ENCODE results near the gene IGSF9B. TPM values are rescaled to one million over a fixed set of nuclear protein-coding genes. Genes with fewer than 3 reads are reported as not detected.
A peak's percentile ranks its signal among the peaks of the same experiment; 100 is the strongest.
"Not testable (repeated sequence)": the region's sequence is repeated elsewhere in the genome, so short reads cannot be mapped to it uniquely, and the experiment has no call there.

IGSF9B gene, protein sequence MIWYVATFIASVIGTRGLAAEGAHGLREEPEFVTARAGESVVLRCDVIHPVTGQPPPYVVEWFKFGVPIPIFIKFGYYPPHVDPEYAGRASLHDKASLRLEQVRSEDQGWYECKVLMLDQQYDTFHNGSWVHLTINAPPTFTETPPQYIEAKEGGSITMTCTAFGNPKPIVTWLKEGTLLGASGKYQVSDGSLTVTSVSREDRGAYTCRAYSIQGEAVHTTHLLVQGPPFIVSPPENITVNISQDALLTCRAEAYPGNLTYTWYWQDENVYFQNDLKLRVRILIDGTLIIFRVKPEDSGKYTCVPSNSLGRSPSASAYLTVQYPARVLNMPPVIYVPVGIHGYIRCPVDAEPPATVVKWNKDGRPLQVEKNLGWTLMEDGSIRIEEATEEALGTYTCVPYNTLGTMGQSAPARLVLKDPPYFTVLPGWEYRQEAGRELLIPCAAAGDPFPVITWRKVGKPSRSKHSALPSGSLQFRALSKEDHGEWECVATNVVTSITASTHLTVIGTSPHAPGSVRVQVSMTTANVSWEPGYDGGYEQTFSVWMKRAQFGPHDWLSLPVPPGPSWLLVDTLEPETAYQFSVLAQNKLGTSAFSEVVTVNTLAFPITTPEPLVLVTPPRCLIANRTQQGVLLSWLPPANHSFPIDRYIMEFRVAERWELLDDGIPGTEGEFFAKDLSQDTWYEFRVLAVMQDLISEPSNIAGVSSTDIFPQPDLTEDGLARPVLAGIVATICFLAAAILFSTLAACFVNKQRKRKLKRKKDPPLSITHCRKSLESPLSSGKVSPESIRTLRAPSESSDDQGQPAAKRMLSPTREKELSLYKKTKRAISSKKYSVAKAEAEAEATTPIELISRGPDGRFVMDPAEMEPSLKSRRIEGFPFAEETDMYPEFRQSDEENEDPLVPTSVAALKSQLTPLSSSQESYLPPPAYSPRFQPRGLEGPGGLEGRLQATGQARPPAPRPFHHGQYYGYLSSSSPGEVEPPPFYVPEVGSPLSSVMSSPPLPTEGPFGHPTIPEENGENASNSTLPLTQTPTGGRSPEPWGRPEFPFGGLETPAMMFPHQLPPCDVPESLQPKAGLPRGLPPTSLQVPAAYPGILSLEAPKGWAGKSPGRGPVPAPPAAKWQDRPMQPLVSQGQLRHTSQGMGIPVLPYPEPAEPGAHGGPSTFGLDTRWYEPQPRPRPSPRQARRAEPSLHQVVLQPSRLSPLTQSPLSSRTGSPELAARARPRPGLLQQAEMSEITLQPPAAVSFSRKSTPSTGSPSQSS (N-terminal part only)
- total RNA-seq = 2.7 and 3.8 TPM in 2 replicates
- long read RNA-seq, partial matches to known transcripts = 0 of 1 reads
- long read RNA-seq, other reads (novel, unspliced or antisense) = 1 of 1 reads

- H3K27ac Mint-ChIP-seq (ENCODE audit: unreplicated experiment) = no peak within 1 kb of the TSS
- DNase-seq (ENCODE audit: extremely low spot score, unreplicated experiment) = peak; percentile 93
- no peaks in the 10 kb centered on the region for H3K9me3 Mint-ChIP-seq (ENCODE audit: unreplicated experiment)
- no peaks in the 10 kb centered on the region for H3K36me3 Mint-ChIP-seq (ENCODE audit: unreplicated experiment)
- TF ChIP-seq, protein P1, sequence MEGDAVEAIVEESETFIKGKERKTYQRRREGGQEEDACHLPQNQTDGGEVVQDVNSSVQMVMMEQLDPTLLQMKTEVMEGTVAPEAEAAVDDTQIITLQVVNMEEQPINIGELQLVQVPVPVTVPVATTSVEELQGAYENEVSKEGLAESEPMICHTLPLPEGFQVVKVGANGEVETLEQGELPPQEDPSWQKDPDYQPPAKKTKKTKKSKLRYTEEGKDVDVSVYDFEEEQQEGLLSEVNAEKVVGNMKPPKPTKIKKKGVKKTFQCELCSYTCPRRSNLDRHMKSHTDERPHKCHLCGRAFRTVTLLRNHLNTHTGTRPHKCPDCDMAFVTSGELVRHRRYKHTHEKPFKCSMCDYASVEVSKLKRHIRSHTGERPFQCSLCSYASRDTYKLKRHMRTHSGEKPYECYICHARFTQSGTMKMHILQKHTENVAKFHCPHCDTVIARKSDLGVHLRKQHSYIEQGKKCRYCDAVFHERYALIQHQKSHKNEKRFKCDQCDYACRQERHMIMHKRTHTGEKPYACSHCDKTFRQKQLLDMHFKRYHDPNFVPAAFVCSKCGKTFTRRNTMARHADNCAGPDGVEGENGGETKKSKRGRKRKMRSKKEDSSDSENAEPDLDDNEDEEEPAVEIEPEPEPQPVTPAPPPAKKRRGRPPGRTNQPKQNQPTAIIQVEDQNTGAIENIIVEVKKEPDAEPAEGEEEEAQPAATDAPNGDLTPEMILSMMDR (IDR thresholded peaks at IDR 0.05) = no peak
- peaks cover 72% of the 10 kb centered on the region for H3K27me3 Mint-ChIP-seq (ENCODE audit: unreplicated experiment)
- peak within 1 kb of the TSS; percentile 83 for H3K4me3 Mint-ChIP-seq (ENCODE audit: unreplicated experiment)
- H3K4me1 Mint-ChIP-seq (ENCODE audit: unreplicated experiment) = peaks cover 19% of the 10 kb centered on the region
These were observed at the start of gene IGSF9B for GRCh38 chr11:133956650-133957633. TSS of gene IGSF9B (minus strand) at chr11:133956968. CDS start at chr11:133956754, 214 bp downstream.

GRCh38 chr11:134004496-134005172 is 47.9 kb upstream of the IGSF9B start:
- TF ChIP-seq, protein P1 (IDR thresholded peaks at IDR 0.05) = no peak
- Mint-ChIP-seq H3K9me3 (ENCODE audit: unreplicated experiment) (no peaks in the 10 kb centered on the region), H3K27ac (ENCODE audit: unreplicated experiment) (no peak overlapping the region), H3K36me3 (ENCODE audit: unreplicated experiment) (no peaks in the 10 kb centered on the region), H3K27me3 (ENCODE audit: unreplicated experiment) (peaks cover 15% of the 10 kb centered on the region), H3K4me1 (ENCODE audit: unreplicated experiment) (no peaks in the 10 kb centered on the region), H3K4me3 (ENCODE audit: unreplicated experiment) (no peak overlapping the region)
- DNase-seq (ENCODE audit: extremely low spot score, unreplicated experiment) = no peak

- H3K27ac Mint-ChIP-seq (ENCODE audit: unreplicated experiment) = no peak overlapping the region
- no peak overlapping the region for H3K4me3 Mint-ChIP-seq (ENCODE audit: unreplicated experiment)
- no peak for DNase-seq (ENCODE audit: extremely low spot score, unreplicated experiment)
- H3K36me3 Mint-ChIP-seq (ENCODE audit: unreplicated experiment) = no peaks in the 10 kb centered on the region
- no peaks in the 10 kb centered on the region for H3K9me3 Mint-ChIP-seq (ENCODE audit: unreplicated experiment)
- TF ChIP-seq, protein P1 (IDR thresholded peaks at IDR 0.05) = no peak
- no peaks in the 10 kb centered on the region for H3K4me1 Mint-ChIP-seq (ENCODE audit: unreplicated experiment)
- H3K27me3 Mint-ChIP-seq (ENCODE audit: unreplicated experiment) = peaks cover 10% of the 10 kb centered on the region
These were observed 47.2 kb upstream of the IGSF9B start for GRCh38 chr11:134003792-134004495.

DNA sequence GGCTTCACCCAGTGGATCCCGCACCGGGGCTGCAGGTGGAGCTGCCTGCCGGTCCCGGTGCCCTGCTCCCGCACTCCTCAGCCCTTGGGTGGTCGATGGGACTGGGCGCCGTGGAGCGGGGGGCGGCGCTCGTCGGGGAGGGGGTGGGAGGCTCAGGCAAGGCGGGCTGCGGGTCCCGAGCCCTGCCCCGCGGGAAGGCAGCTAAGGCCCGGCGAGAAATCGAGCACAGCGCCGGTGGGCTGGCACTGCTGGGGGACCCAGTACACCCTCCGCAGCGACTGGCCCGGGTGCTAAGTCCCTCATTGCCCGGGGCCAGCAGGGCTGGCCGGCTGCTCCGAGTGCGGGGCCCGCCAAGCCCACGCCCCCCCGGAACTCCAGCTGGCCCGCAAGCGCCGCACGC is 46.1 kb upstream of the IGSF9B start:
- not testable (repeated sequence) for H3K36me3 Mint-ChIP-seq (ENCODE audit: unreplicated experiment); H3K9me3 Mint-ChIP-seq (ENCODE audit: unreplicated experiment); DNase-seq (ENCODE audit: extremely low spot score, unreplicated experiment); H3K27me3 Mint-ChIP-seq (ENCODE audit: unreplicated experiment); H3K4me3 Mint-ChIP-seq (ENCODE audit: unreplicated experiment); H3K4me1 Mint-ChIP-seq (ENCODE audit: unreplicated experiment); H3K27ac Mint-ChIP-seq (ENCODE audit: unreplicated experiment)

DNA sequence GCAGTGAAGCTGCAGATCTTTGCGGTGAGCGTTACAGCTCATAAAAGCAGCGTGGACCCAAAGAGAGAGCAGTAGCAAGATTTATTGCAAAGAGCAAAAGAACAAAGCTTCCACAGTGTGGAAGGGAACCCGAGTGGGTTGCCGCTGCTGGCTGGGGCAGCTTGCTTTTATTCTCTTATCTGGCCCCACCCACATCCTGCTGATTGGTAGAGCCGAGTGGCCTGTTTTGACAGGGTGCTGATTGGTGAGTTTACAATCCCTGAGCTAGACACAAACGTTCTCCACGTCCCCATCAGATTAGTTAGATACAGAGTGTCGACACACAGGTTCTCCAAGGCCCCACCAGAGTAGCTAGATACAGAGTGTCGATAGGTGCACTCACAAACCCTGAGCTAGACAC is 45.6 kb upstream of the IGSF9B start:
- not testable (repeated sequence) for H3K4me1 Mint-ChIP-seq (ENCODE audit: unreplicated experiment); H3K27me3 Mint-ChIP-seq (ENCODE audit: unreplicated experiment); H3K9me3 Mint-ChIP-seq (ENCODE audit: unreplicated experiment); H3K36me3 Mint-ChIP-seq (ENCODE audit: unreplicated experiment); DNase-seq (ENCODE audit: extremely low spot score, unreplicated experiment); H3K27ac Mint-ChIP-seq (ENCODE audit: unreplicated experiment); H3K4me3 Mint-ChIP-seq (ENCODE audit: unreplicated experiment)

All from osteocyte (in vitro differentiated cells).